Mesendoderm (in vitro differentiated cells): Measurements from ENCODE around the gene PALD1.

Source experiments
- DNase-seq: peaks from one replicate; pipeline ENCODE4 v3.0.0; 2013
- H2AK5ac ChIP-seq: 2 replicates; pipeline ENCODE4 v1.6.1; 2013; ENCODE audit warnings: low read length, inconsistent platforms
- H2BK120ac ChIP-seq: 2 replicates; pipeline ENCODE4 v1.6.1; 2013; ENCODE audit warnings: low read depth, mild to moderate bottlenecking, low read length, moderate library complexity, mixed read lengths
- H2BK15ac ChIP-seq: replicated peaks from 2 replicates; pipeline ENCODE4 v1.6.1; 2013; ENCODE audit warnings: low read depth, mild to moderate bottlenecking, moderate library complexity
- H2BK5ac ChIP-seq: 2 replicates; pipeline ENCODE4 v1.6.1; 2013; ENCODE audit warnings: low read length, inconsistent platforms
- H3K18ac ChIP-seq: 2 replicates; pipeline ENCODE4 v1.6.1; 2013; ENCODE audit warnings: mild to moderate bottlenecking, low read length, mixed read lengths
- H3K23ac ChIP-seq: one replicate; pipeline ENCODE4 v1.6.1; 2013; ENCODE audit warnings: low read length
- H3K27ac ChIP-seq: 2 replicates; pipeline ENCODE4 v1.5.1; 2013; ENCODE audit warnings: low read depth, mild to moderate bottlenecking, inconsistent platforms, low read length, moderate library complexity
- H3K27me3 ChIP-seq: 2 replicates; pipeline ENCODE4 v1.6.1; 2013; ENCODE audit warnings: low read length, control low read depth, mild to moderate bottlenecking, inconsistent platforms; ENCODE audit not compliant: insufficient read depth, poor library complexity
- H3K36me3 ChIP-seq: 2 replicates; pipeline ENCODE4 v1.6.1; 2013; ENCODE audit warnings: low read length, inconsistent platforms; ENCODE audit not compliant: control insufficient read depth, insufficient read depth
- H3K4ac ChIP-seq: one replicate; pipeline ENCODE4 v1.6.1; 2013; ENCODE audit warnings: low read depth, mild to moderate bottlenecking, low read length, moderate library complexity
- H3K4me1 ChIP-seq: 2 replicates; pipeline ENCODE4 v1.6.1; 2013; ENCODE audit warnings: low read depth, low read length, inconsistent platforms; ENCODE audit not compliant: control insufficient read depth
- H3K4me2 ChIP-seq: 2 replicates; pipeline ENCODE4 v1.6.1; 2013; ENCODE audit warnings: low read length
- H3K4me3 ChIP-seq: 2 replicates; pipeline ENCODE4 v1.5.1; 2013; ENCODE audit warnings: mild to moderate bottlenecking, low read length
- H3K56ac ChIP-seq: one replicate; pipeline ENCODE4 v1.6.1; 2013; ENCODE audit warnings: low read length
- H3K79me1 ChIP-seq: 2 replicates; pipeline ENCODE4 v1.6.1; 2013; ENCODE audit warnings: low read length, inconsistent platforms
- H3K79me2 ChIP-seq: 2 replicates; pipeline ENCODE4 v1.6.1; 2013; ENCODE audit warnings: mild to moderate bottlenecking, low read length; ENCODE audit not compliant: control insufficient read depth, insufficient read depth
- H3K9ac ChIP-seq: 2 replicates; pipeline ENCODE4 v1.6.1; 2013; ENCODE audit warnings: low read length, inconsistent platforms
- H4K5ac ChIP-seq: one replicate; pipeline ENCODE4 v1.6.1; 2013; ENCODE audit warnings: low read length
- H4K8ac ChIP-seq: one replicate; pipeline ENCODE4 v1.6.1; 2013; ENCODE audit warnings: low read depth, mild to moderate bottlenecking, control low read depth, low read length, moderate library complexity
- WGBS: extraction: QIAGEN DNeasy Blood & Tissue Kit; methylation state at CpG from one replicate; pipeline ENCODE4 v1.1.7; 2013; ENCODE audit warnings: low lambda C conversion rate, missing lambda C conversion rate; ENCODE audit not compliant: insufficient coverage; ENCODE audit errors: extremely low coverage; 5-methylcytosine and 5-hydroxymethylcytosine counted together

PALD1 gene

GRCh38 chr10:70472799-70473454, 5.6 kb upstream of the PALD1 start:
- Histone ChIP-seq H2AK5ac (no peak overlapping the region), H3K4ac (no peak overlapping the region), H4K5ac (no peak overlapping the region), H3K4me3 (no peak overlapping the region), H3K79me1 (no peaks in the 10 kb centered on the region), H3K56ac (no peak overlapping the region), H3K27ac (no peak overlapping the region), H3K4me2 (no peak overlapping the region), H3K23ac (no peak overlapping the region), H4K8ac (no peak overlapping the region), H3K18ac (no peak overlapping the region), H2BK15ac (no peak overlapping the region), H3K27me3 (no peaks in the 10 kb centered on the region), H3K4me1 (peaks cover 2% of the 10 kb centered on the region), H3K9ac (no peak overlapping the region), H3K79me2 (no peaks in the 10 kb centered on the region), H2BK120ac (no peak overlapping the region), H2BK5ac (no peak overlapping the region), H3K36me3 (no peaks in the 10 kb centered on the region)
- no CpG with 5 or more reads among the region's 8 CpGs for WGBS
- DNase-seq: no peak

DNA sequence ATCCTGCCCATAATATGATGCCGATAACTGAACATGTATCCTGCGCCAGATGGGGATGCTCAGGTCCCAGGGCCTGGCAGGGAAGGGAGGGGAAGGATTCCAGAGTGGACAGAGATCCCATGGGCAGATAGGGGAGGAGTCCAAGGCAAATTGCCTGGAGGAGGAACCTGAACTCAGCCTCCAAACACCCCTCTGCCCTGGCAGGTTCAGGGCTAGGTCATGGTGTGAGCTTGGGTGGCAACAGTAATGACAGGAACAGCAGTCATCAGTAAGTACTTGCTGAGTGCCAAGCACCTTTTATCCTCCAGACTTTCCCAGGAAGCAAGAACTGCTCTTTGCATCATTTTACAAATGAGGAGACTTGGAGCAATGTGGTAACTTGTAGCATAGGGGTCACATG, 3.8 kb upstream of the PALD1 start:
- H3K4me1 ChIP-seq: peaks cover 4% of the 10 kb centered on the region
- no peak overlapping the region for H3K4me2 ChIP-seq
- no peak overlapping the region for H4K5ac ChIP-seq
- H3K36me3 ChIP-seq: no peaks in the 10 kb centered on the region
- H3K4me3 ChIP-seq: no peak overlapping the region
- no peaks in the 10 kb centered on the region for H3K27me3 ChIP-seq
- H2BK5ac ChIP-seq: no peak overlapping the region
- DNase-seq: no peak
- no peak overlapping the region for H4K8ac ChIP-seq
- no peak overlapping the region for H3K9ac ChIP-seq
- no peak overlapping the region for H3K27ac ChIP-seq
- no peak overlapping the region for H3K4ac ChIP-seq
- H3K23ac ChIP-seq: no peak overlapping the region
- H3K56ac ChIP-seq: no peak overlapping the region
- no peak overlapping the region for H2AK5ac ChIP-seq
- no peak overlapping the region for H2BK120ac ChIP-seq
- WGBS: no CpG with 5 or more reads among the region's 2 CpGs
- H3K79me2 ChIP-seq: peaks cover 5% of the 10 kb centered on the region
- H3K79me1 ChIP-seq: peaks cover 2% of the 10 kb centered on the region
- no peak overlapping the region for H2BK15ac ChIP-seq
- H3K18ac ChIP-seq: no peak overlapping the region

- H3K79me1 ChIP-seq: peaks cover 8% of the 10 kb centered on the region
- no peak overlapping the region for H3K4me2 ChIP-seq
- no peak overlapping the region for H3K18ac ChIP-seq
- no peak overlapping the region for H3K23ac ChIP-seq
- no peaks in the 10 kb centered on the region for H3K36me3 ChIP-seq
- H3K4ac ChIP-seq: no peak overlapping the region
- no peak overlapping the region for H2BK5ac ChIP-seq
- peaks cover 12% of the 10 kb centered on the region for H3K79me2 ChIP-seq
- H3K27ac ChIP-seq: no peak overlapping the region
- peaks cover 11% of the 10 kb centered on the region for H3K4me1 ChIP-seq
- no peak overlapping the region for H3K56ac ChIP-seq
- no peak overlapping the region for H3K4me3 ChIP-seq
- no peak overlapping the region for H4K8ac ChIP-seq
- H2BK15ac ChIP-seq: no peak overlapping the region
- H3K9ac ChIP-seq: no peak overlapping the region
- no peak overlapping the region for H2AK5ac ChIP-seq
- no peaks in the 10 kb centered on the region for H3K27me3 ChIP-seq
- no peak for DNase-seq
- H2BK120ac ChIP-seq: no peak overlapping the region
- no peak overlapping the region for H4K5ac ChIP-seq
- WGBS: no CpG with 5 or more reads among the region's 8 CpGs
Observed at GRCh38 chr10:70475661-70476060, 2.9 kb upstream of the PALD1 start.

- no peak overlapping the region for H3K23ac ChIP-seq
- DNase-seq: no peak
- H3K4me2 ChIP-seq: no peak overlapping the region
Observed at GRCh38 chr10:70476249-70477035, 2.1 kb upstream of the PALD1 start.

DNA sequence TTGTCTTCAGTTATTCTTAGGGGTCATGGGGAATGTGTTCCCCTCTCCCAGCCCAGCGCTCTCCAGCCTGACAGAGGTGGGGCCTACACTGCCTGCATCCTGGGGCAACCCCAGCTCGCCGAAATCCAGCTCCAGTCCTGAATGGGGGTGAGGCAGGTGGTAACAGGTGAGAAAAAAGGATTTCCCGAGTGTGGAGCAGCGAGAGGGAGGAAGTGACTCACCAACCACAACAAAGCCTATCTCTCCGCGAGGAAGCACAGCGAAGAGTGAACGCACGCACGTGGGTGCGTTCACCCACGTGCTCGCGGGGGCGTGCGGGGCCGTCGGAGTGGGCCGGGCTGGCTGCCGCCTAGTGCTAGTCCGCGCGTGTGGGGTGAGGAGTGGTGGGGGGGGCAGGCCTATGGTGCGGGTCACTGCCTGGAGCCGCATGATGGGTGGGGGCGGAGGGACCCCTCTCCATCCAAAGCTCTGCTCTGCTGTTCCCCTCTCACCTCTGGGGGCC, 855 bp upstream of the PALD1 start:
- no peak overlapping the region for H2BK5ac ChIP-seq
- no peak overlapping the region for H4K5ac ChIP-seq
- H4K8ac ChIP-seq: no peak overlapping the region
- H3K4me3 ChIP-seq: peak overlapping the region; percentile 66
- peaks cover 11% of the 10 kb centered on the region for H3K4me1 ChIP-seq
- H3K56ac ChIP-seq: peak overlapping the region; percentile 94
- peak; percentile 65 for DNase-seq
- peak overlapping the region; percentile 11 for H3K27ac ChIP-seq
- no peak overlapping the region for H2AK5ac ChIP-seq
- peak overlapping the region; percentile 74 for H3K23ac ChIP-seq
- H3K36me3 ChIP-seq: no peaks in the 10 kb centered on the region
- peak overlapping the region; percentile 91 for H3K9ac ChIP-seq
- peak overlapping the region; percentile 49 for H3K4ac ChIP-seq
- peak overlapping the region; percentile 72 for H3K4me2 ChIP-seq
- H2BK15ac ChIP-seq: no peak overlapping the region
- H3K27me3 ChIP-seq: no peaks in the 10 kb centered on the region
- H3K79me1 ChIP-seq: peaks cover 15% of the 10 kb centered on the region
- H2BK120ac ChIP-seq: no peak overlapping the region
- no CpG with 5 or more reads among the region's 27 CpGs for WGBS
- H3K18ac ChIP-seq: peak overlapping the region; percentile 0
- peaks cover 21% of the 10 kb centered on the region for H3K79me2 ChIP-seq

More at GRCh38 chr10:70476249-70477035, 2.1 kb upstream of the PALD1 start:
- no peak overlapping the region for H2BK15ac ChIP-seq
- H3K79me1 ChIP-seq: peaks cover 13% of the 10 kb centered on the region
- no peak overlapping the region for H2BK120ac ChIP-seq
- no peak overlapping the region for H3K9ac ChIP-seq
- H2BK5ac ChIP-seq: no peak overlapping the region
- no peak overlapping the region for H3K4ac ChIP-seq
- no peak overlapping the region for H3K18ac ChIP-seq
- peaks cover 19% of the 10 kb centered on the region for H3K79me2 ChIP-seq
- peaks cover 11% of the 10 kb centered on the region for H3K4me1 ChIP-seq
- H3K56ac ChIP-seq: no peak overlapping the region
- no peaks in the 10 kb centered on the region for H3K27me3 ChIP-seq
- no CpG with 5 or more reads among the region's 7 CpGs for WGBS
- no peak overlapping the region for H4K5ac ChIP-seq
- no peak overlapping the region for H3K4me3 ChIP-seq
- H3K36me3 ChIP-seq: no peaks in the 10 kb centered on the region
- no peak overlapping the region for H4K8ac ChIP-seq
- H3K27ac ChIP-seq: no peak overlapping the region
- no peak overlapping the region for H2AK5ac ChIP-seq
